GM12878 (cell line): Measurements from ENCODE around the gene DAZAP1. TPM values are rescaled to one million over a fixed set of nuclear protein-coding genes. Genes with fewer than 3 reads are reported as not detected.

Experiments used
- HCFC1 ChIP-seq: fragments of 150-350 bp; IDR thresholded peaks from 2 replicates; pipeline ENCODE4 v1.6.1; 2014; ENCODE audit warnings: low read length
- IKZF1 ChIP-seq: fragments of 450-650 bp; conservative IDR thresholded peaks from 2 replicates; pipeline ENCODE4 v1.6.1; 2017; ENCODE audit warnings: antibody characterized with exemption, mild to moderate bottlenecking
- JUND ChIP-seq: IDR thresholded peaks from 2 replicates; pipeline ENCODE4 v1.6.1; 2012; ENCODE audit warnings: low read depth, mild to moderate bottlenecking, low read length, improper control_type of control experiment, moderate library complexity
- KDM1A ChIP-seq: fragments of 200-600 bp; sonication (generic); IDR thresholded peaks from 2 replicates; pipeline ENCODE4 v1.6.1; 2016; ENCODE audit warnings: borderline replicate concordance
- LARP7 ChIP-seq: fragments of 450-650 bp; IDR thresholded peaks from 2 replicates; pipeline ENCODE4 v1.6.1; 2017; ENCODE audit warnings: mild to moderate bottlenecking
- MEF2A ChIP-seq: IDR thresholded peaks from 2 replicates; pipeline ENCODE4 v1.6.1; 2011; ENCODE audit warnings: low read depth, mild to moderate bottlenecking, low read length, moderate library complexity; ENCODE audit not compliant: insufficient read depth
- MXI1 ChIP-seq: fragments of 150-350 bp; IDR thresholded peaks from 2 replicates; pipeline ENCODE4 v1.6.1; 2011; ENCODE audit warnings: low read depth, mild to moderate bottlenecking, inconsistent platforms, low read length, improper control_type of control experiment
- PAX8 ChIP-seq: fragments of 450-650 bp; IDR thresholded peaks from 2 replicates; pipeline ENCODE4 v1.6.1; 2017; ENCODE audit warnings: mild to moderate bottlenecking, moderate library complexity
- POU2F2 ChIP-seq: IDR thresholded peaks from 3 replicates; pipeline ENCODE4 v1.6.1; 2011; ENCODE audit warnings: low read depth, mild to moderate bottlenecking, low read length, borderline replicate concordance
- RAD21 ChIP-seq: IDR thresholded peaks from 2 replicates; pipeline ENCODE4 v1.6.1; 2011; ENCODE audit warnings: mild to moderate bottlenecking, low read depth, low read length, moderate library complexity; ENCODE audit not compliant: insufficient read depth
- RCOR1 ChIP-seq: conservative IDR thresholded peaks from 2 replicates; pipeline ENCODE4 v1.6.1; 2012; ENCODE audit warnings: low read depth, low read length, improper control_type of control experiment
- RFX5 ChIP-seq: IDR thresholded peaks from 2 replicates; pipeline ENCODE4 v1.6.1; 2011; ENCODE audit warnings: low read depth, low read length, improper control_type of control experiment
- RUNX3 ChIP-seq: IDR thresholded peaks from 2 replicates; pipeline ENCODE4 v1.6.1; 2012; ENCODE audit warnings: low read length, inconsistent platforms
- SIN3A ChIP-seq: IDR thresholded peaks from 2 replicates; pipeline ENCODE4 v1.6.1; 2012; ENCODE audit warnings: low read depth, low read length, improper control_type of control experiment
- SRF ChIP-seq, 2 experiments: IDR thresholded peaks; 2 replicates each; pipeline ENCODE4 v1.6.1; 2011; ENCODE audit warnings: low read depth in 2 of 2, low read length in 2 of 2, mild to moderate bottlenecking in 1 of 2, moderate library complexity in 1 of 2
- ZNF217 ChIP-seq: fragments of 450-650 bp; IDR thresholded peaks from 2 replicates; pipeline ENCODE4 v1.6.1; 2017; ENCODE audit warnings: antibody characterized with exemption, mild to moderate bottlenecking
- ZNF274 ChIP-seq: IDR thresholded peaks from one replicate; pipeline ENCODE4 v1.8.0; 2011; ENCODE audit not compliant: insufficient read length, insufficient read depth
- polyA plus RNA-seq, 11 experiments: library from polyadenylated mRNA; depleted of rRNA in 4 of 11; unstranded in 6 of 11; stranded (reverse) in 5 of 11; fragments of >200 nt; fragmentation: Nextera tagmentation in 4 of 11; fragmentation: Illumina TruSeq in 1 of 11; extraction: Ambion mirVana in 4 of 11; extraction: Trizol in 1 of 11; gene quantifications; 1 replicate in 1 of 11; 2 replicates in 10 of 11; pipeline versions ENCODE4 v1.2.1 to v1.2.3, GENCODE V29; 2011 to 2016; ENCODE audit warnings: inconsistent platforms in 2 of 11, missing spikeins in 2 of 11, low read depth in 1 of 11
- total RNA-seq, 4 experiments: library from RNA; depleted of rRNA in 3 of 4; stranded (reverse); fragments of >200 nt in 3 of 4; fragmentation: Illumina TruSeq in 1 of 4; extraction: Trizol in 1 of 4; gene quantifications; 2 replicates each; pipeline versions ENCODE4 v1.2.1 to v1.2.3, GENCODE V29; 2013 to 2021
- TF ChIP-seq, protein P1 (sequence below): fragments of 450-650 bp; IDR thresholded peaks from 2 replicates; pipeline ENCODE4 v1.6.1; 2017; ENCODE audit warnings: mild to moderate bottlenecking, low read depth, inconsistent platforms; ENCODE audit not compliant: poor library complexity, severe bottlenecking
- TF ChIP-seq, protein P2 (sequence below): fragments of 450-650 bp; IDR thresholded peaks from 2 replicates; pipeline ENCODE4 v1.6.1; 2017; ENCODE audit warnings: antibody characterized with exemption, mild to moderate bottlenecking, moderate library complexity
- TF ChIP-seq, protein P3 (sequence below): fragments of 150-350 bp; IDR thresholded peaks from 2 replicates; pipeline ENCODE4 v1.6.1; 2016; ENCODE audit warnings: low read depth, low read length
- TF ChIP-seq, protein P4 (sequence below): IDR thresholded peaks from 2 replicates; pipeline ENCODE4 v1.6.1; 2011; ENCODE audit warnings: borderline replicate concordance, low read depth, mild to moderate bottlenecking, moderate library complexity, low read length; ENCODE audit not compliant: insufficient read depth, poor library complexity, severe bottlenecking

The DAZAP1 gene
- total and polyA plus RNA-seq, 10 of the 15 experiments (the other 5 are each of a cell fraction or from before 2014, with no cell fraction given) = 9.9 to 240 (median 92.3) TPM

DNA sequence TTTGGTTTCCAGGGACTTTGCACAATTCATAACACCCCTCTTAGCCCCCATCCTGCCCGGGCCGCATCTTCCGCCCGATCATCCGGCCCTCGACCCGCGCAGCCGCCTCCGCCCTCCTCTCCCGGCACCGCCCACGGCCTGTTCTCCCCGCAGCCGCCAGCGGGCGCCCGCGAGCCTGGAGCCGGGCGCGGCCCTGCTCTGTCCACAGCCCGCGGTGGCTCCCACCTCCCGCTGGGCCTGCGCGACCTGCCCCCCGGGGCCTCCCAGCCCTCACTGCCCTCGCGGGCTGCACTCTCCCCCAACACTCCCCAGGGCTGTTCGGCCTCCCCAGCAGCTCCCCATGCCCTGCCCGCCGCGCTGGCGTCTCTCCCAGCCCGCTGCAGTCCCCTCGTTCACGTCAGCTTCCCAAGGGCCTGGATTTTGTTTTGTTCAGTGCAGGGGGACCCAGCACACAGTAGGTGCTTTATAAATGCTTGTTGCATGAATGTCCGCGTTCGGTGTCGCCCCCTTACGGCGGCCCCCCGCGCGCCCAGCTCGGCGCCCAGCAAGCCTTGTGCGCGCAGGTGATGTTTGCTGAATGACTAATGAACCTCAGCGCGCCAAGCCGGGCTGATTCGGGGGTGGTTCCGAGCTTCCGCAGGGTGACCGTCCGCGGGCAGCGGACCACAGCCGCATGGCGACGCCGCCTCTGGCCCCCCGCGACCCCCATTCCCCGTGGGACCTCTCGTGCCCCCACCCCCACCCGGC lies 38.0 kb downstream of the DAZAP1 start (continued):
- TF ChIP-seq POU2F2 (no peak), HCFC1 (no peak), JUND (no peak), KDM1A (no peak), IKZF1 (peak; percentile 66), SRF (IDR thresholded peaks at IDR 0.05; ENCODE audit: low read depth in 2 of 2, low read length in 2 of 2) (no peak), RAD21 (peak; percentile 55), MEF2A (no peak), ZNF217 (0 out of 2 replicates have a peak, but pooled peaks have one; percentile 50), LARP7 (peak; percentile 85), RFX5 (no peak), RCOR1 (no peak; the same call in 1 of the 2 replicates), SIN3A (no peak), ZNF274 (no peak), RUNX3 (peak; percentile 58; the same call in 1 of the 2 replicates), PAX8 (no peak), MXI1 (no peak)
- TF ChIP-seq, protein P1, sequence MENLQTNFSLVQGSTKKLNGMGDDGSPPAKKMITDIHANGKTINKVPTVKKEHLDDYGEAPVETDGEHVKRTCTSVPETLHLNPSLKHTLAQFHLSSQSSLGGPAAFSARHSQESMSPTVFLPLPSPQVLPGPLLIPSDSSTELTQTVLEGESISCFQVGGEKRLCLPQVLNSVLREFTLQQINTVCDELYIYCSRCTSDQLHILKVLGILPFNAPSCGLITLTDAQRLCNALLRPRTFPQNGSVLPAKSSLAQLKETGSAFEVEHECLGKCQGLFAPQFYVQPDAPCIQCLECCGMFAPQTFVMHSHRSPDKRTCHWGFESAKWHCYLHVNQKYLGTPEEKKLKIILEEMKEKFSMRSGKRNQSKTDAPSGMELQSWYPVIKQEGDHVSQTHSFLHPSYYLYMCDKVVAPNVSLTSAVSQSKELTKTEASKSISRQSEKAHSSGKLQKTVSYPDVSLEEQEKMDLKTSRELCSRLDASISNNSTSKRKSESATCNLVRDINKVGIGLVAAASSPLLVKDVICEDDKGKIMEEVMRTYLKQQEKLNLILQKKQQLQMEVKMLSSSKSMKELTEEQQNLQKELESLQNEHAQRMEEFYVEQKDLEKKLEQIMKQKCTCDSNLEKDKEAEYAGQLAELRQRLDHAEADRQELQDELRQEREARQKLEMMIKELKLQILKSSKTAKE = no peak
- TF ChIP-seq, protein P2, sequence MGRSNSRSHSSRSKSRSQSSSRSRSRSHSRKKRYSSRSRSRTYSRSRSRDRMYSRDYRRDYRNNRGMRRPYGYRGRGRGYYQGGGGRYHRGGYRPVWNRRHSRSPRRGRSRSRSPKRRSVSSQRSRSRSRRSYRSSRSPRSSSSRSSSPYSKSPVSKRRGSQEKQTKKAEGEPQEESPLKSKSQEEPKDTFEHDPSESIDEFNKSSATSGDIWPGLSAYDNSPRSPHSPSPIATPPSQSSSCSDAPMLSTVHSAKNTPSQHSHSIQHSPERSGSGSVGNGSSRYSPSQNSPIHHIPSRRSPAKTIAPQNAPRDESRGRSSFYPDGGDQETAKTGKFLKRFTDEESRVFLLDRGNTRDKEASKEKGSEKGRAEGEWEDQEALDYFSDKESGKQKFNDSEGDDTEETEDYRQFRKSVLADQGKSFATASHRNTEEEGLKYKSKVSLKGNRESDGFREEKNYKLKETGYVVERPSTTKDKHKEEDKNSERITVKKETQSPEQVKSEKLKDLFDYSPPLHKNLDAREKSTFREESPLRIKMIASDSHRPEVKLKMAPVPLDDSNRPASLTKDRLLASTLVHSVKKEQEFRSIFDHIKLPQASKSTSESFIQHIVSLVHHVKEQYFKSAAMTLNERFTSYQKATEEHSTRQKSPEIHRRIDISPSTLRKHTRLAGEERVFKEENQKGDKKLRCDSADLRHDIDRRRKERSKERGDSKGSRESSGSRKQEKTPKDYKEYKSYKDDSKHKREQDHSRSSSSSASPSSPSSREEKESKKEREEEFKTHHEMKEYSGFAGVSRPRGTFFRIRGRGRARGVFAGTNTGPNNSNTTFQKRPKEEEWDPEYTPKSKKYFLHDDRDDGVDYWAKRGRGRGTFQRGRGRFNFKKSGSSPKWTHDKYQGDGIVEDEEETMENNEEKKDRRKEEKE = no peak
- TF ChIP-seq, protein P3, sequence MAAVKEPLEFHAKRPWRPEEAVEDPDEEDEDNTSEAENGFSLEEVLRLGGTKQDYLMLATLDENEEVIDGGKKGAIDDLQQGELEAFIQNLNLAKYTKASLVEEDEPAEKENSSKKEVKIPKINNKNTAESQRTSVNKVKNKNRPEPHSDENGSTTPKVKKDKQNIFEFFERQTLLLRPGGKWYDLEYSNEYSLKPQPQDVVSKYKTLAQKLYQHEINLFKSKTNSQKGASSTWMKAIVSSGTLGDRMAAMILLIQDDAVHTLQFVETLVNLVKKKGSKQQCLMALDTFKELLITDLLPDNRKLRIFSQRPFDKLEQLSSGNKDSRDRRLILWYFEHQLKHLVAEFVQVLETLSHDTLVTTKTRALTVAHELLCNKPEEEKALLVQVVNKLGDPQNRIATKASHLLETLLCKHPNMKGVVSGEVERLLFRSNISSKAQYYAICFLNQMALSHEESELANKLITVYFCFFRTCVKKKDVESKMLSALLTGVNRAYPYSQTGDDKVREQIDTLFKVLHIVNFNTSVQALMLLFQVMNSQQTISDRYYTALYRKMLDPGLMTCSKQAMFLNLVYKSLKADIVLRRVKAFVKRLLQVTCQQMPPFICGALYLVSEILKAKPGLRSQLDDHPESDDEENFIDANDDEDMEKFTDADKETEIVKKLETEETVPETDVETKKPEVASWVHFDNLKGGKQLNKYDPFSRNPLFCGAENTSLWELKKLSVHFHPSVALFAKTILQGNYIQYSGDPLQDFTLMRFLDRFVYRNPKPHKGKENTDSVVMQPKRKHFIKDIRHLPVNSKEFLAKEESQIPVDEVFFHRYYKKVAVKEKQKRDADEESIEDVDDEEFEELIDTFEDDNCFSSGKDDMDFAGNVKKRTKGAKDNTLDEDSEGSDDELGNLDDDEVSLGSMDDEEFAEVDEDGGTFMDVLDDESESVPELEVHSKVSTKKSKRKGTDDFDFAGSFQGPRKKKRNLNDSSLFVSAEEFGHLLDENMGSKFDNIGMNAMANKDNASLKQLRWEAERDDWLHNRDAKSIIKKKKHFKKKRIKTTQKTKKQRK = no peak
- TF ChIP-seq, protein P4, sequence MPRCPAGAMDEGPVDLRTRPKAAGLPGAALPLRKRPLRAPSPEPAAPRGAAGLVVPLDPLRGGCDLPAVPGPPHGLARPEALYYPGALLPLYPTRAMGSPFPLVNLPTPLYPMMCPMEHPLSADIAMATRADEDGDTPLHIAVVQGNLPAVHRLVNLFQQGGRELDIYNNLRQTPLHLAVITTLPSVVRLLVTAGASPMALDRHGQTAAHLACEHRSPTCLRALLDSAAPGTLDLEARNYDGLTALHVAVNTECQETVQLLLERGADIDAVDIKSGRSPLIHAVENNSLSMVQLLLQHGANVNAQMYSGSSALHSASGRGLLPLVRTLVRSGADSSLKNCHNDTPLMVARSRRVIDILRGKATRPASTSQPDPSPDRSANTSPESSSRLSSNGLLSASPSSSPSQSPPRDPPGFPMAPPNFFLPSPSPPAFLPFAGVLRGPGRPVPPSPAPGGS = no peak
